Stimulated activated CD8-positive, alpha-beta memory T cell treated with anti-CD3 and anti-CD28 coated beads, Interleukin-15, amount 100 ng/mL, for 4 hours (primary cell): Measurements from ENCODE around the gene TLE3.
A peak's percentile ranks its signal among the peaks of the same experiment; 100 is the strongest.
"Not testable (repeated sequence)": the region's sequence is repeated elsewhere in the genome, so short reads cannot be mapped to it uniquely, and the experiment has no call there.

Experiments
- DNase-seq, 2 donors: peaks; one replicate each; pipeline ENCODE4 v3.0.0-alpha.2; 2020; ENCODE audit warnings: low read depth in 2 of 2

TLE3 gene

GRCh38 chr15:70126362-70126761, 28.6 kb upstream of the TLE3 start:
- no peak for DNase-seq

DNA sequence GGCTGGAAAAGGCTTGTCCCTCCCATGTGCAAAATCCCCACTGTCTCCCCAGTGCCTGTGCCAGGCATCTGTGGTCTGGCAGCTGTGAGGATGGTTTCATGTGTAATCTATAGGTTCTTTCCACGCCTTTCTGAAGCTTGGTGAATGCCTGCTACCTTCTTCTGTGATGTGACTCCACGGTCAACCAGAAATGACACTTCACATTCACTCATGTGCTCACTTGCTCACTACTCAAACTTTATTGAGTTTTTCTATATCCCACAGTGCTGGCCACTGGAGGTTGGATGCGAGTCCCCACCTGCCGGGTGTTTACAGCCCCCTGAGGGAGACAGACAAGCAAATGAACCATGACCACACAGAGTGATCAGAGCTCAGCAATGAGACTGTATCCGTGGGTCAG, 27.9 kb upstream of the TLE3 start:
- no peak for DNase-seq

GRCh38 chr15:70121624-70122302, 24.0 kb upstream of the TLE3 start:
- no peak for DNase-seq

DNA sequence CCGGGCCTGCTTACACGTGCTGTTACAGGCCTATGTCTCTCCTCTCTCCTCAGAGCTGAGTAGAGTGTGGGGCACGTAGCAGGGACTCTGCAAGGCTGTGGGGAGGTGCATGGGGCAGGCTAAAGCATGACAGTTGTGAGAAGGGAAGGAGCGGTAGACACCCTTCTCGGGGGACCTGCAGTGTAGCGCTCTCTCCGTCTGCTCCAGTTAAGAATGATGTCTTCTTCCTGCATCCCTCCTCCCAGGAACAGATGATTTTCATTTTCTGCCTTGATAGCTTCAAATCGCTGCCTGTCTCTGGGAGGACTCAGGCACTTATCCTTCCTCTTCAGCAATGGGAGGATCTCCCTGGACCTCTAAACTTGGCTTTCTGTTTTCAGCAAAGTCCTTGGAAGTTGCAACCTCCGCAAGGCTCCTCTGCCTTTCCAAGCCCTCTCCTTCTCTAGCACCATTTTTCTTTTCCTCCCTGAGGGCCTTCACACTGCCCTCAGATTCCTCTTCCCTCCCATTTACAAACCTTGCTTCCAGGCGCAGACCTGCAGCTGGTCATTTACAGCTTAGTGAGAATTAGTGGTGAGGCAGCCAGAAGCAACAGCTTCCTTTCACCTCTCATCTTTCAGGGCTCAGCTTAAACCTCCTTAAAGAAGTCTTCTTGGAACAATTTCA, 23.4 kb upstream of the TLE3 start:
- no peak for DNase-seq

GRCh38 chr15:70119911-70120508, 22.3 kb upstream of the TLE3 start:
- DNase-seq: no peak

- no peak for DNase-seq
These were observed 20.9 kb upstream of the TLE3 start for GRCh38 chr15:70118599-70118998.

- DNase-seq: no peak
These were observed 18.6 kb upstream of the TLE3 start for GRCh38 chr15:70116317-70116716.

GRCh38 chr15:70114221-70114620, 16.5 kb upstream of the TLE3 start:
- DNase-seq: no peak

DNA sequence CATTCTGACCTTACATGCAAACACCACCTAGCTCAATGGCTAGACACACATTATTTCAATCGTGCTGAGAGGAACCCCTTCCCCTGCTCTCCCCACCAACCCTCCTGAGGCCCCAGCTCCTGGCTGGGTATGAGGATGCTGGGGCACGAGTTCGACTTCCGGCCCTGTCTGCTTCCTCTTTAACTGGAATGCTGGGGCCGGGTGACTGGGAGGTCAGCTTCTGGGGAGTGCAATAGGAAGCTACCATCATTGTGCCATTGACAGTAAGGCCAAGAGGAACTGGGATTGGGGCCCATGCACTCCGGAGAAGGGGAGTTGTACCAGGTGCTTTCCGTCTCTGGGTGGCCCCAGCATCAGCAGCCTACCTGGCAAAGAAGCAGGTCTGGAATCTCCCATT, 15.6 kb upstream of the TLE3 start:
- DNase-seq: no peak

GRCh38 chr15:70112572-70113303, 15.0 kb upstream of the TLE3 start:
- DNase-seq: not testable (repeated sequence)

DNA sequence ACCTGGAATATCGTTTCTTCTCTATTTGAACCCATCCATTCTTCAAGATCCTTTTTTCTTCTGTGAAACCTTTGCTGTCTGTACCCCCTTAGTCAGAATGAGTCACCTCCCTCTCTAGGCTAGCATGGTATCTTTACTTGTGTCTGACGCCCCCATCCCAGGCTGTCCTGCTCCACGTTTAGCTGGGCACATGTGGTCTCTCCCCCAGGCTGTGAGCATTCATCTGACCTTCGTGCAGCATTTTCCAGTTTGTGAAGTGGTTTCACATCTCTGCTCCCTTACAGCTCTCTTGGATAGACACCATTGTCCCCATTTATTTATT, 14.3 kb upstream of the TLE3 start:
- DNase-seq: no peak

DNA sequence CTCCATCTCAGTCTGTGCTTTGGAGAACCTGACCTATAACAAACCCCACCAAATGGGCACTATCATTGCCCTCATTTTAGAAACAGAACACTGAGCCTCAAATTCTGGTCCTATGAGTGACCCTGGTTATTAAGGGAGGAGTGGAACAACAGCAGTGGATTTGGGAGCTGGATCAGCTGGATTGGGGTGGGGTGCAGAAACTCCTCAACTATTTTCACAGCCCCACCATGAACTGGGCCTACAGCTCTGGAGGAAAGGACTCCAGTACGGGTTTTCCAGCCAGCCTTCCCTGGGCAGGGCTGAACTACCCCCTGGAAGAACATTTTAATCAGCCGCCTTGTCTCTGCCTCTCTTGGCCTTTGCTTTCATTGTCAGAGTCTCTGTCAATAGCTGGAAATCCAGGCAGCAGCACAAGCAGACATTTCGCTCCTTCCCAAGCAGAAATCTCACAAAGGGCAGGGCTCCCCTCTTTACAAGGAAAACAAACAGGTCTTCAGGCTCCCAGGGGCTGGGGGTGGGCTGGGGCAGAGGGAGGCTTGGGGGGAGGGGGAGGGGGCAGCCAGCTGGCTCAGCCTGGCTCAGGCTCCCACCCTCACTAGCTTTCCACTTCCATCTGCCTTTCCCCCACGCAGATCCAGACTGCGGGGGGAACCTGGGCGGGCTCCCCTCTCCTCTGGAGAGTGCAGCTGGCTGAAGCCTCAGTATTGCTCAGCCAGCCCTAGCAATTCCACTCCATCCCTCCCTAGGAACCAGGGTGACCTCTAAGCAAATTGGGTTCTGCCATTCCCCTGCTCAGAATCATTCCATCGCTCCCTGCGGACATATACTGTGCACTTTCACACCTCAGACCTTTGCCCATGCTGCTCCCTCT, 13.7 kb upstream of the TLE3 start:
- no peak for DNase-seq

GRCh38 chr15:70109978-70110377, 12.3 kb upstream of the TLE3 start:
- no peak for DNase-seq

GRCh38 chr15:70109531-70109930, 11.8 kb upstream of the TLE3 start:
- no peak for DNase-seq

DNA sequence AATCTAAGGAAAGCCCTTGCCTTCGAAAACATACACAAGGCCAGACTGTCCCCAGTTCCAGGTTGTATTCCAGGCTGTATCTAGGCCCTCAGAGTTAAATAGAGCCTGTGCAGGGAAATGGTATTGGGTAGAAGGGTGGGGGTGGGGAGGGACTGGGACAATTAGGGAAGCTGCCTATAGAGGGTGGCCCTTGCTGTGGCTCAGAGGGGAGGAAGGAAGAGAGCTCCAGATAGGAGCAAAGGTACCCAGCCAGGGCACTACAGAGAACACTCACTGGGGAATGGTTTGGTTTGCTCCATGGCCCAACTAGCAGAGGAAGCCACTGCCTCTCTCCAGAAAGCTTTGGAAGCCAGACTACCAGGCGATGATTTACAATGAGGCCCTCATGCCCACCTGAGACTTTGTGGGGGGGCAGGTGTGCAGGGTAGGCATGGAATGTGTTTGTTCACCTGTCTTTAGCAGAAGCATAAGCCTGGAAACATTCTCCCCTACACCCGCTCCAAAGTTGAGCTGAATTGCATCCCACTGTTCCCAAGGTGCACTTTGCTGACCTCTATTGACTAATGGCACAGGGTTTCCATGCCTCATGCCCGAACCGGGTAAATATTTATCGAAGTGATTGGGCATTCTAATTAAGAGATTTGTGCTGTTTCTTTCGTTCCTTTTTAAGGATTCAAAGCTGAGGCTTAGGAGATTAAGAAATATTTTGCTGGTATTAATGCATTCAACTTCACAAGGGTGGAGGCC, 6.3 kb upstream of the TLE3 start:
- DNase-seq: no peak

DNA sequence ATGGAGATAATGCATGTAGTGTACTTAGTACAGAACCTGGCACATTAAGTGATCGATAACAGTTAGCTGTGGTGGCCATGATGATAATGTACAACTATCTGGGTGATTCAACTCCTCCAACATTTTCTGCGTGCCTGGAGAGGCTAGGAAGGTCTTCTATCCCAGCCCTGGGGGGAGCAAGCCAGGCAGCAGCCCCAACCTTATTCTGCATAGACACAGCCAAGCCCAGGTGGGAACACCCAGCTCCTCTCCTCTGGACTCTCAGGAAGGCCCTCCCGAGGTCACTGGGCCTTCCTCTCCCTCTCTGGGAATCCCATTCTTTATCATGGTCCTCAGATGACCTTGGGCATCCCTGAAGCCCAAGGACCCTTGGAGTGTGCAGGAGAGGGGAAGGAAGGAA, 5.1 kb upstream of the TLE3 start:
- no peak for DNase-seq

GRCh38 chr15:70101459-70102113, 3.9 kb upstream of the TLE3 start:
- DNase-seq: no peak

DNA sequence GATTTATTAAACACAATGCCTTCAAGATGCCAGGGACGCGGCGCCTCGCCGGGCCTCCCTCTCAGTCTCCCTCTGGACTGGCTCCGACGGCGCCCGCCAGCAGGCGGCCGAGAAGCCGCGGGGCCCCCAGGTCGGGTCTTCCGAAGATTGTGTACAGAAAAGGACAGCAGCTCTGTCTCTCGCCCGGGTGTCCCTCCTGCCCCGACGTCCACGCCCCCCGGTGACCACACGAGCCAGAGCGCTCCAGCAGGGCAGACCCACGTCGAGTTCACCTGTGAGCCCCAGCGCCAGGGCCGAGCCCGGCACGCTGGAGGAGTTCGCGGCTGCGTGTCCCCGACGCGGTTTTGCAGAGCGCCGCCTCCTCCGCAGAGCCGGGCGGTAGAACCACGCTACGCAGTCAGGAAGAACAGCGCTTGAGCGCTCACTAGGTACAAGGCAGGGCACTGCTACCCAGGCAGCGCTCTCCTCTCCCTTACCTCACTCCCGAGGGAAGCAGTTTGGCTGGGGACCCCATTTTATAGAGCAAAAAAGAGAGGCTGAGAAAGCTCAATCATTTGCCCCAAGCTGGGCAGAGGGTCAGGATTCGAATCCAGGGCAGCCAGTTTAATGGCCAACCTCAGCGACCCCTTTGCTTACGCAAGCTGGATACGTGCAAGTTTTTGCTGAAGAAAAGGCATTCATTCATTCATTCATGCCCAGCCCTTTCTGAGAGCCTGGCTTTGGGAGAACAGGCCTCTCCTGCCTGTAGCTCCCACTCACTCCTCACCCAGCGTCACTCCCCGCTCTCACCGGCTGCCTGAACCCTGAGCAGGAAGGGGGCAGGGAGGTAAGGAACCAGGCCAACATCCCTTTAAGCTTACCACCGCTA, 3.0 kb upstream of the TLE3 start:
- peak; percentile 28 to 39 for DNase-seq

- no peak for DNase-seq
These were observed 2.3 kb upstream of the TLE3 start for GRCh38 chr15:70099967-70100473.
